GM18861 (cell line): ENCODE results near the gene GATA6.

Experiments
- ATAC-seq: cut with Tn5 transposase; IDR thresholded peaks from one replicate; pipeline ENCODE4 v1.9.1; 2021; ENCODE audit not compliant: unreplicated experiment

The GATA6 gene

DNA sequence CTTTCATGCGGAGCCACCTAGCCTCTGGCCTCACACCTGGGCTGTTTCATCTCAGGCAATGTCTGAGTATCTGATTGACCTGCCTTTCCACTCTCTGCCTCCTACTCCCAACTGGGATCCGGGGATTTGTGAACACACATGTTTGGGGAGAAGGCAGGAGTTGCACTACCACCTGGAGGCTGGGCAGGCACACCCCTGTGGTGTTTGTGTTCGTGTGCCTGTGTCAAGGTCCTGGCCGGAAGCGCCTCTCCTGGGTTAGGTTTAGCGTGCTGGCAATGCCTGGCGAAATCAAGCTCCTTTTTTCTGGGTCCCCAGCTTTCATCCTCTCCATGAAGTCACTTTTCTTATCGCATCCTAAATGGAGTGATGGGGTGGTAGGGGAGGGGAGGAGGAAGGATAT lies 63.9 kb downstream of the GATA6 start:
- no peak for ATAC-seq

DNA sequence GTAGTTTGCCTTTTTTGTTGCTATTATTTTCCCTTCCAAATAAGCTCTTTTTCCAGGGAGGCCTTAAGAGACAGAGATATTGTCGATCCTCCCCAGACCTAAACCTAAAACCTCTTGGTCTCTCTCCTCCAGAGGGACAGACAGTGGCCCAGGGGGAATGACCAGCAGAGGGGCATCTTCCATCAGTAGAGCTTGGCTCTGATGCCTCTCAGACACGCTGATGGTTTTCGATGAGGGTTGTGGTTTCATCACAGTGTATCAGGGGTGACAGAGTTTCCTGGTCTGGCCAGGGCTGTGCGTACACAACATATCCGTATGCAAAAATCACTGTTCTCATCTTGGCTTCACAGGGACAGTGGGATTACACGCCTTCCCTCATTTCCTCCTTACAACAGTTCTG lies 68.6 kb downstream of the GATA6 start:
- no peak for ATAC-seq

DNA sequence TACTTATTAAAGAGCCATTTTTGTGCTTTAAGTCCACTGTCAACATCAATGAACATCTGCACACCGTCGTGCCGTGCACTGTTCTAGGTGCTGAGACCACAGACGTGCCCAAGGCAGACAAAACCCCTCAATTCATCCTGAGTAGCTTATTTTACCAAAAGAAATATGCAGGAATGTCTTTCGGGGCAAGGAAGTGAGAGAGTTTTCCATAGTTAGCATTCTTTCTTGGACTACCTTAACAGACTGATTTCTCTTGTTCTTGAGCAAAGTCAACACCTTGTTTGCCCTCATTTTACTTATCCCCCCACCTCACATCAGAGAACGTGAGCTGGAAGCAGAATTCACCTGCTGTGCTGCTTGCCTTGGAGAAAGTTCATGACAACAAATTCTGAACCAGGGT lies 69.3 kb downstream of the GATA6 start:
- no peak for ATAC-seq

DNA sequence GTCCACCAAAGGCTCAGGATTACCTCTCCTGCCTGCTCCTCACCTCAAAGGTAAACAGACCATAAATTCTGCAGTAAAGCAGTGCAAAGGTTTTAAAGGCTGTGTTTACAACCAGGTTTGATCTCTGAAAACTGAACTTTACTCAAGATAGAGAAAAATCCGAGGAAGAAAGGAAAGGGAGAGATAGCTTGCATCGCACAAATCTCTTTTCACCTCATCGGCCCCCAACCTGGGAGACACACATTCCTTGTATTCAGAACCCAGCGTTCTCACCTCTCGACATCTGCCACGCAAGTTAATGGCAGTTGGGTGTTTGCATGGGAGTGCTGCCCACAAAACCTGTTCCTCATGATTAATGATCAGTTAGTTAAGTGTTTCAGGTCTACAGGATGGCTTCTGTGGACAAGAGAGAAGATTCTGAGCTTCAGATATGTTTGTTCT lies 72.6 kb downstream of the GATA6 start:
- no peak for ATAC-seq

DNA sequence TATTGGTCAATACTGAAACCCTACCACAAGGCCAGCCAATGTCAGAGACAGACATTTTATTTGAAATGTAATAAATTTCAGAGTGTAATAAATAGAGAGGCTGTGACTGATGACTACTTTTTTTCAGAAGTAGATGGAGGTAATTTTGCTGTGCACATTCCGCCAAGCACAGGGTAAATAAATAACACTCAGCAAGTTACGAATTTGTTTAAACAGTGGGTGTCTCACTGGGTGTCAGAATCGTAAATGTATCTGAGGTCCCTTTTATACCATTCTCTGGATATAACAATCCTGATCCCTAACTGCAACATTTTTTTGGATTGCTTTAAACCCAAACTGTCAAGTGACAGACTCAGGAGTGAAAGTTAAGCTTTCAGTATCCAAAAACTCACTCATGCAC lies 74.1 kb downstream of the GATA6 start:
- ATAC-seq, result no peak

DNA sequence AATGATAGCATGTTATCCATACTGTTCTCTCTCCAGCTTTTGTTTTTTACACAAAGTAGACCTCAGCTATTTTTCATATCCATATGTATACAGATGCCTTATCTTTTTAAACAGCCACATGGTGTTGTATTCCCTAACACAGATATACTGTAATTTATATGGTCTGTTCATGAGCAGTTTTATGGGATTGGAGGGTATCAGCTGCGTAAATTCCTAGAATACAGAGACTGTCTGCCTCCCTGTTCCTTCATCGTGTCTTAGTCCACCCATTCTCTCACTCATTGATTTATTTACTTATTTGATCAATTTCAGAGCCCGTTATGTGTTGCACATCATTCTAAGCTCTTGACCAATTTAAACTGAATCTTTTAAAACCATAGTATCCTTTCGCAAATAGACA lies 80.6 kb downstream of the GATA6 start:
- ATAC-seq, result no peak

DNA sequence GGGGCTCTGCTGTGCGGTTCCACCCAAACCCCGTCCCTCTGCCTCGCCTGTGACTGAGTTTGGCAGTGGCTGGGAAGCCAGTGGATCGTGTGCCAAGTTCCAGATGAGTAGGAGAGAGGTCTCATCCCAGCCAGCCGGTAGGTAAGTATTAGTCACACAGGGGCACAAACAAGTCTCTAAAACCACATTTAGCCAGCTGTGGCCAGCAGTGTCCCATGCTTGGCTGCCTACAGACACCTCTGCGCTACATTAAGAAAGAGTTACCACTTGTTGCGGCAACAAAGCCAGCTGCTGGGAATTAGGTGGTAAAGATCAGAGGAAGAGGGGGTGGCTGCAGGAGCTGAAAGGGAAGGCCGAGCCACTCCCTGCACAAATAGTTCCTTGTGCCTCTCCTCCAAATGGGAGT lies 81.2 kb downstream of the GATA6 start:
- no peak for ATAC-seq
